A549 (cell line): ENCODE data around the gene KAT8. TPM values are rescaled to one million over a fixed set of nuclear protein-coding genes. Genes with fewer than 3 reads are reported as not detected.

Experiments used
- BHLHE40 ChIP-seq: IDR thresholded peaks from 2 replicates; pipeline ENCODE4 v1.6.1; 2012; ENCODE audit warnings: low read depth, low read length, inconsistent platforms
- CEBPB ChIP-seq, 2 experiments: fragments of >200 bp in 1 of 2; sonication (Bioruptor Twin) in 1 of 2; formaldehyde crosslinking in 1 of 2; IDR thresholded peaks; 2 replicates each; pipeline ENCODE4 v1.6.1; 2012 to 2016
- HMGXB4 ChIP-seq: fragments of 250-450 bp; sonication (Bioruptor Pico); IDR thresholded peaks from 2 replicates; pipeline ENCODE4 v1.5.0; 2021; ENCODE audit warnings: mild to moderate bottlenecking, moderate library complexity, borderline replicate concordance
- HOXA7 ChIP-seq: fragments of 250-450 bp; sonication (Bioruptor Pico); IDR thresholded peaks from 2 replicates; pipeline ENCODE4 v1.5.0; 2020; ENCODE audit warnings: mild to moderate bottlenecking, moderate library complexity
- KDM1A ChIP-seq: fragments of 200-600 bp; sonication (generic); IDR thresholded peaks from 2 replicates; pipeline ENCODE4 v1.6.1; 2016; ENCODE audit warnings: low read depth, mild to moderate bottlenecking
- PBX3 ChIP-seq: IDR thresholded peaks from 2 replicates; pipeline ENCODE4 v1.6.1; 2012
- PHF8 ChIP-seq: fragments of 200-600 bp; sonication (generic); IDR thresholded peaks from 2 replicates; pipeline ENCODE4 v1.6.1; 2016; ENCODE audit warnings: low read depth, mild to moderate bottlenecking, antibody characterized with exemption, moderate library complexity, borderline replicate concordance
- polyA plus RNA-seq, 4 experiments: library from polyadenylated mRNA; depleted of rRNA in 3 of 4; stranded (reverse); fragments of >200 nt; fragmentation: RNase III in 1 of 4; extraction: RNeasy Plus Mini Kit Qiagen cat#74134 plus additional on column Dnase treatment in 1 of 4; gene quantifications; 2 replicates in 3 of 4; 3 replicates in 1 of 4; pipeline ENCODE4 v1.2.3, GENCODE V29; 2011 to 2017
- small RNA-seq, 6 experiments: library from RNA; depleted of rRNA; stranded (forward); fragments of <200 nt; gene quantifications; one replicate each; pipeline ENCODE3, GENCODE V24; 2012

KAT8 gene
- polyA plus RNA-seq, 2 of the 4 experiments (the other 2 are of a cell fraction), result 34.4 to 42.2 TPM

GRCh38 chr16:31179747-31180459 is 62.4 kb downstream of the KAT8 start, which contains the start of gene FUS (continued):
- peak; percentile 84; the same call in 1 of the 2 replicates for TF ChIP-seq PBX3
- no peak for TF ChIP-seq KDM1A
- TF ChIP-seq HOXA7 (CRISPR knock-in tag), result peak; percentile 83; the same call in 1 of the 2 replicates
- TF ChIP-seq PHF8, result peak; percentile 99
- TF ChIP-seq BHLHE40, result peak; percentile 90
- TF ChIP-seq HMGXB4 (CRISPR knock-in tag), result peak; percentile 46; the same call in 1 of the 2 replicates
- TF ChIP-seq CEBPB (IDR thresholded peaks at IDR 0.05), result peak in 1 of 2 experiments; percentile 3; a peak in 1 of 4 replicates

Small RNAs within 50 kb of the gene (small RNA-seq; reads per million reads assigned to genes)
- 0 to 2.1 (median 0) reads per million in 6 experiments for gene AC009088.4
- 0 reads per million in 6 experiments for gene NDUFA3P6

Other genes with a start within 250 kb of the KAT8 start
- 9.5 and 10.8 TPM in 2 replicates for gene BCL7C, start 223.6 kb upstream of the KAT8 start, polyA plus RNA-seq (2011; rRNA removed)
- gene BCL7C, start 223.6 kb upstream of the KAT8 start, polyA plus RNA-seq (2017; fragmentation: RNase III; extraction: RNeasy Plus Mini Kit Qiagen cat#74134 plus additional on column Dnase treatment), result 12.9 to 13.9 TPM (median 13.6 TPM) in 3 replicates
- 0.13 and 0.44 TPM in 2 replicates for gene CTF1, start 221.1 kb upstream of the KAT8 start, polyA plus RNA-seq (2011; rRNA removed)
- gene CTF1, start 221.1 kb upstream of the KAT8 start, polyA plus RNA-seq (2017; fragmentation: RNase III; extraction: RNeasy Plus Mini Kit Qiagen cat#74134 plus additional on column Dnase treatment), result 0.16 to 0.30 TPM (median 0.23 TPM) in 3 replicates
- gene FBXL19, start 194.1 kb upstream of the KAT8 start, polyA plus RNA-seq (2011; rRNA removed), result 5.6 and 7.0 TPM in 2 replicates
- 15.5 to 21.5 TPM (median 18.3 TPM) in 3 replicates for gene FBXL19, start 194.1 kb upstream of the KAT8 start, polyA plus RNA-seq (2017; fragmentation: RNase III; extraction: RNeasy Plus Mini Kit Qiagen cat#74134 plus additional on column Dnase treatment)
- gene ORAI3, start 168.6 kb upstream of the KAT8 start, polyA plus RNA-seq (2011; rRNA removed), result 14.1 and 17.3 TPM in 2 replicates
- 7.1 to 11.8 TPM (median 10.5 TPM) in 3 replicates for gene ORAI3, start 168.6 kb upstream of the KAT8 start, polyA plus RNA-seq (2017; fragmentation: RNase III; extraction: RNeasy Plus Mini Kit Qiagen cat#74134 plus additional on column Dnase treatment)
- 2.0 and 3.8 TPM in 2 replicates for gene SETD1A, start 159.9 kb upstream of the KAT8 start, polyA plus RNA-seq (2011; rRNA removed)
- 15.7 to 22.6 TPM (median 21.2 TPM) in 3 replicates for gene SETD1A, start 159.9 kb upstream of the KAT8 start, polyA plus RNA-seq (2017; fragmentation: RNase III; extraction: RNeasy Plus Mini Kit Qiagen cat#74134 plus additional on column Dnase treatment)
- gene HSD3B7, start 132.5 kb upstream of the KAT8 start, polyA plus RNA-seq (2011; rRNA removed), result 10.5 and 15.2 TPM in 2 replicates
- 17.3 to 20.1 TPM (median 19.7 TPM) in 3 replicates for gene HSD3B7, start 132.5 kb upstream of the KAT8 start, polyA plus RNA-seq (2017; fragmentation: RNase III; extraction: RNeasy Plus Mini Kit Qiagen cat#74134 plus additional on column Dnase treatment)
- gene STX1B, start 107.0 kb upstream of the KAT8 start, polyA plus RNA-seq (2011; rRNA removed), result 2.6 and 2.7 TPM in 2 replicates
- gene STX1B, start 107.0 kb upstream of the KAT8 start, polyA plus RNA-seq (2017; fragmentation: RNase III; extraction: RNeasy Plus Mini Kit Qiagen cat#74134 plus additional on column Dnase treatment), result 2.4 to 4.4 TPM (median 2.8 TPM) in 3 replicates
- gene STX4, start 84.1 kb upstream of the KAT8 start, polyA plus RNA-seq (2011; rRNA removed), result 37.0 and 39.7 TPM in 2 replicates
- gene STX4, start 84.1 kb upstream of the KAT8 start, polyA plus RNA-seq (2017; fragmentation: RNase III; extraction: RNeasy Plus Mini Kit Qiagen cat#74134 plus additional on column Dnase treatment), result 67.9 to 79.5 TPM (median 73.9 TPM) in 3 replicates
- gene ZNF668, start 43.4 kb upstream of the KAT8 start, polyA plus RNA-seq (2011; rRNA removed), result 3.9 and 4.7 TPM in 2 replicates
- 9.8 to 10.7 TPM (median 10.7 TPM) in 3 replicates for gene ZNF668, start 43.4 kb upstream of the KAT8 start, polyA plus RNA-seq (2017; fragmentation: RNase III; extraction: RNeasy Plus Mini Kit Qiagen cat#74134 plus additional on column Dnase treatment)
- 3.0 and 4.3 TPM in 2 replicates for gene ZNF646, start 43.2 kb upstream of the KAT8 start, polyA plus RNA-seq (2011; rRNA removed)
- 7.8 to 9.1 TPM (median 8.2 TPM) in 3 replicates for gene ZNF646, start 43.2 kb upstream of the KAT8 start, polyA plus RNA-seq (2017; fragmentation: RNase III; extraction: RNeasy Plus Mini Kit Qiagen cat#74134 plus additional on column Dnase treatment)
- gene PRSS53, start 28.7 kb upstream of the KAT8 start, polyA plus RNA-seq (2011; rRNA removed), result 0.78 and 0.79 TPM in 2 replicates
- 1.2 to 1.7 TPM (median 1.5 TPM) in 3 replicates for gene PRSS53, start 28.7 kb upstream of the KAT8 start, polyA plus RNA-seq (2017; fragmentation: RNase III; extraction: RNeasy Plus Mini Kit Qiagen cat#74134 plus additional on column Dnase treatment)
- 101 and 136 TPM in 2 replicates for gene VKORC1, start 22.9 kb upstream of the KAT8 start, polyA plus RNA-seq (2011; rRNA removed)
- 83.6 to 97.6 TPM (median 94.2 TPM) in 3 replicates for gene VKORC1, start 22.9 kb upstream of the KAT8 start, polyA plus RNA-seq (2017; fragmentation: RNase III; extraction: RNeasy Plus Mini Kit Qiagen cat#74134 plus additional on column Dnase treatment)
- 20.7 and 22.1 TPM in 2 replicates for gene BCKDK, start 9.3 kb upstream of the KAT8 start, polyA plus RNA-seq (2011; rRNA removed)
- gene BCKDK, start 9.3 kb upstream of the KAT8 start, polyA plus RNA-seq (2017; fragmentation: RNase III; extraction: RNeasy Plus Mini Kit Qiagen cat#74134 plus additional on column Dnase treatment), result 35.1 to 36.7 TPM (median 36.4 TPM) in 3 replicates
- gene PRSS8, start 18.1 kb downstream of the KAT8 start, polyA plus RNA-seq (2011; rRNA removed), result 0.04 and 0.08 TPM in 2 replicates
- 0.09 to 0.21 TPM (median 0.15 TPM) in 3 replicates for gene PRSS8, start 18.1 kb downstream of the KAT8 start, polyA plus RNA-seq (2017; fragmentation: RNase III; extraction: RNeasy Plus Mini Kit Qiagen cat#74134 plus additional on column Dnase treatment)
- 0.41 TPM in 1 of 2 replicates, not detected in the other for gene PRSS36, start 32.4 kb downstream of the KAT8 start, polyA plus RNA-seq (2011; rRNA removed)
- gene PRSS36, start 32.4 kb downstream of the KAT8 start, polyA plus RNA-seq (2017; fragmentation: RNase III; extraction: RNeasy Plus Mini Kit Qiagen cat#74134 plus additional on column Dnase treatment), result 0.55 to 0.75 TPM (median 0.55 TPM) in 3 replicates
- gene FUS, start 62.5 kb downstream of the KAT8 start, polyA plus RNA-seq (2011; rRNA removed), result 168 and 224 TPM in 2 replicates
- gene FUS, start 62.5 kb downstream of the KAT8 start, polyA plus RNA-seq (2017; fragmentation: RNase III; extraction: RNeasy Plus Mini Kit Qiagen cat#74134 plus additional on column Dnase treatment), result 740 to 780 TPM (median 745 TPM) in 3 replicates
- 16.1 and 20.0 TPM in 2 replicates for gene PYCARD, start 85.1 kb downstream of the KAT8 start, polyA plus RNA-seq (2011; rRNA removed)
- gene PYCARD, start 85.1 kb downstream of the KAT8 start, polyA plus RNA-seq (2017; fragmentation: RNase III; extraction: RNeasy Plus Mini Kit Qiagen cat#74134 plus additional on column Dnase treatment), result 26.4 to 32.2 TPM (median 30.1 TPM) in 3 replicates
- gene TRIM72, start 96.5 kb downstream of the KAT8 start, polyA plus RNA-seq (2011; rRNA removed), result not detected in 2 replicates
- gene TRIM72, start 96.5 kb downstream of the KAT8 start, polyA plus RNA-seq (2017; fragmentation: RNase III; extraction: RNeasy Plus Mini Kit Qiagen cat#74134 plus additional on column Dnase treatment), result 0.04 TPM in 1 of 3 replicates, not detected in the others
- gene PYDC1, start 99.5 kb downstream of the KAT8 start, polyA plus RNA-seq (2011; rRNA removed), result not detected in 2 replicates
- gene PYDC1, start 99.5 kb downstream of the KAT8 start, polyA plus RNA-seq (2017; fragmentation: RNase III; extraction: RNeasy Plus Mini Kit Qiagen cat#74134 plus additional on column Dnase treatment), result not detected in 3 replicates
- gene ITGAM, start 142.3 kb downstream of the KAT8 start, polyA plus RNA-seq (2011; rRNA removed), result 0.77 and 0.88 TPM in 2 replicates
- gene ITGAM, start 142.3 kb downstream of the KAT8 start, polyA plus RNA-seq (2017; fragmentation: RNase III; extraction: RNeasy Plus Mini Kit Qiagen cat#74134 plus additional on column Dnase treatment), result 0.84 to 1.5 TPM (median 1.3 TPM) in 3 replicates
- gene ITGAX, start 237.5 kb downstream of the KAT8 start, polyA plus RNA-seq (2011; rRNA removed), result 0.87 and 1.4 TPM in 2 replicates
- gene ITGAX, start 237.5 kb downstream of the KAT8 start, polyA plus RNA-seq (2017; fragmentation: RNase III; extraction: RNeasy Plus Mini Kit Qiagen cat#74134 plus additional on column Dnase treatment), result 0.35 to 0.79 TPM (median 0.49 TPM) in 3 replicates